Upper lobe of left lung (tissue), 4 donors: Measurements from ENCODE around the gene YPEL1.

Experiments
- CTCF ChIP-seq, 6 experiments: fragments of 450-650 bp in 4 of 6; fragments of 200-600 bp in 2 of 6; sonication (generic) in 2 of 6; IDR thresholded peaks; one replicate each; pipeline ENCODE4 v1.5.1; 2016 to 2019; ENCODE audit warnings: antibody characterized with exemption in 6 of 6
- EP300 ChIP-seq, 4 donors: sonication (generic); formaldehyde crosslinking; IDR thresholded peaks; one replicate each; pipeline ENCODE4 v1.5.1; 2017; ENCODE audit warnings: antibody characterized with exemption in 4 of 4, control low read depth in 2 of 4
- POLR2A ChIP-seq, 4 donors: fragments of 450-650 bp; IDR thresholded peaks; one replicate each; pipeline ENCODE4 v1.5.1; 2016 to 2017; ENCODE audit warnings: antibody characterized with exemption in 4 of 4, mild to moderate bottlenecking in 2 of 4

GRCh38 chr22:21688341-21688705, 47.3 kb downstream of the YPEL1 start:
- no peak for TF ChIP-seq CTCF (IDR thresholded peaks at IDR 0.05)
- no peak for TF ChIP-seq POLR2A (IDR thresholded peaks at IDR 0.05)
- TF ChIP-seq EP300 (IDR thresholded peaks at IDR 0.05) = no peak
